Caki2 (cell line): ENCODE data around the gene SFMBT2. TPM values are rescaled to one million over a fixed set of nuclear protein-coding genes. Genes with fewer than 3 reads are reported as not detected.

Source experiments
- DNase-seq: peaks from one replicate; pipeline ENCODE4 v3.0.0-alpha.2; 2015; ENCODE audit warnings: low read depth
- in situ Hi-C: cut with HindIII; loops from 2 replicates; pipeline ENCODE4 v1.10.0; 2016; ENCODE audit warnings: low sequenced_read_pairs, low pct_unique_long_range_greater_than_20kb, mixed read lengths
- total RNA-seq: library from RNA; depleted of rRNA; stranded (reverse); fragments of >200 nt; shearing (Covaris generic); gene quantifications from 2 replicates; pipeline ENCODE4 v1.2.3, GENCODE V29; 2014; ENCODE audit warnings: low replicate concordance

SFMBT2 gene
- total RNA-seq, 1 experiment from 2014 or later, result 0.24 TPM

DNA sequence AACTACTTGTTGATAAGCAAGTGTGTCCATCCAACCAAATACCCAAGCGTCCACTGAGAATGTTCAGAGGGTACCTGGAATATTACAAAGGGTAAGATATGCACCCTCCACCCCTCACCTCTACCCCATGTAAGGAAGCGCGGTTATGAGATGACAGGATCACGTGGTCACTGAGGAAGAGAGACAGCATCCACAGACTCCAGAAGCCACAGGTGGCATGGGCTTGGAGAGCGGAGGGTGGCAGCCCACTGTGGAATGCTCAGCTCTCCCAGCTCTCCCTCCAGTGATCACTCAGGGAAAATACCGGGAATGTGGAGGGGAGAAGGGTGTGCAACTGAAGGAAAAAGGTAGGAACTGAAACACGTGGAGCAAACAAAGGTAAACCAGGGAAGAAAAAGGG lies 25.7 kb downstream of the SFMBT2 start:
- in situ Hi-C loops, result no loop called here
- DNase-seq, result no peak

DNA sequence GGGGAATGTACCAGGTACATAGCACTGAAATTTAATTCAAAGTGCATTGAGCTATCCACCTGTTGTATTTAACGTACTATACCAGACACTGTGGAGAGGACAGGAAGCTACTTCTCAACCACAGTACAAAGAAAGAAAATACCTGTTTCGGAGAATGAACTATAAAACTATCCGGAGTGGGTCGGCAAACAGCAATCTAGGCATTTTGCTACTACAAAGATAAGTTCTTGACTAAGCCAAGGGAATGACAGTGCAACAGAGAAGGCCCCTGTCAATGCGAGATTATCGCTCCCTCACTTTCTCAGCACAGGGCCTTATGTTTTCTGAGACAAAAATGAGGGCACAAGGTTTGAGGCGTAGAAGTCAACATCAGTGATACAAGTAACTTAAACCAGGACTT lies 27.4 kb downstream of the SFMBT2 start:
- in situ Hi-C loops, result no loop called here

DNA sequence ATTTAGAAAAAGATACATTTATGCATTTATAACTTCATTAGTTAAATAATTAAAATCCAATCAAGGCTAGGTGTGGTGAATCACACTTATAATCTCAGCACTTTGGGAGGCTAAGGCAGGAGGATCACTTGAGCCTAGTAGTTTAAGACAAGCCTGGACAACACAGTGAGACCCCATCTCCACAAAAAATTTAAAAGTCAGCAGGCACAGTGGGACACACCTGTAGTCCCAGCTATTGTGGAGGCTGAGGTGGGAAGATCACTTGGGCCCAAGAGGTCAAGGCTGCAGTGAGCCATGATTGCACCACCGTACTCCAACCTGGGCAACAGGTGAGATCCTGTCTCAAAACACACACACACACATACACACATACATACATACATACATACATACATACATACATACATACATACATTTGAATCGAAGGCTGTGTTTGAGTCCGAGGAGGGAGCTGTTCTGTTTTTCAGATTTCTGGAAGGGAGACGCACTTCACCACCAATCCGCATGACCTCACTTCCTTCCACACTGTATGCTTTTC lies 30.1 kb downstream of the SFMBT2 start:
- no peak for DNase-seq
- in situ Hi-C loops, result no loop called here

More for the DNA sequence above, 27.4 kb downstream of the SFMBT2 start:
- DNase-seq, result no peak

DNA sequence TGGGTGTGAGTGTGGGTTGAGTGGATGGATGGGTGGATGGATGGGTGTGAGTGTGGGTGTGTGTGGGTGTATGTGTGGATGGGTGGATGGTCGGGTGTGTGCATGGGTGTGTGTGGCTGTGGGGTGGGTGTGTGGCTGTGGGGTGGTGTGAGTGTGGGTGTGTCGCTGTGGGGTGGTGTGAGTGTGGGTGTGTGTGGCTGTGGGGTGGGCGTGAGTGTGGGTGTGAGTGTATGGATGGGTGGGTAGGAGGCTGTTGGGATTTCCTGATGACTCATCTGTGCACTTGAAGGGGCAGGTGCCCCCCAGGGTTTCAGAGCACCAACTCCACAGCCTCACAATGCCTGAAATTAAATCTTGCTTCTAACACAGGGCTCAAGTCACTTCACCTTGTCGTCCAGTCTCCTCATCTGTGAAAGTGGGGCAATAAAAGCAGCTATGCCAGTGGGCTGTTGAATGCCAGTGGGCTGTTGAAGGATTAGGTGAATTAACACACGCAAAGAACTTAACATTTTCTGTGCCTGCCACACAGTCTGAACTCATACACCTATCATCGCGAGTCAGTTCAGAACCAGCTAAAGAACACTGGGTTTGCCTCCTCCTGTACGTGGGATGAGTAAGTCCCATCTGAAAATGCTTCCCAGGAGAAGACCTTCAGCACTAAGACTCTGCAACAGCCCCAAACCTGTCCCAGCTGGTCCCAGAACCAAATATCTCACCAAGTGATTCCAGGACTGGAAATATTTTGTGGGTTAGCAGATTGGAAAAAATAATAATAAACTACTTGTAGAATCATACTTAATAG lies 32.0 kb downstream of the SFMBT2 start:
- in situ Hi-C loops, result no loop called here
- no peak for DNase-seq

DNA sequence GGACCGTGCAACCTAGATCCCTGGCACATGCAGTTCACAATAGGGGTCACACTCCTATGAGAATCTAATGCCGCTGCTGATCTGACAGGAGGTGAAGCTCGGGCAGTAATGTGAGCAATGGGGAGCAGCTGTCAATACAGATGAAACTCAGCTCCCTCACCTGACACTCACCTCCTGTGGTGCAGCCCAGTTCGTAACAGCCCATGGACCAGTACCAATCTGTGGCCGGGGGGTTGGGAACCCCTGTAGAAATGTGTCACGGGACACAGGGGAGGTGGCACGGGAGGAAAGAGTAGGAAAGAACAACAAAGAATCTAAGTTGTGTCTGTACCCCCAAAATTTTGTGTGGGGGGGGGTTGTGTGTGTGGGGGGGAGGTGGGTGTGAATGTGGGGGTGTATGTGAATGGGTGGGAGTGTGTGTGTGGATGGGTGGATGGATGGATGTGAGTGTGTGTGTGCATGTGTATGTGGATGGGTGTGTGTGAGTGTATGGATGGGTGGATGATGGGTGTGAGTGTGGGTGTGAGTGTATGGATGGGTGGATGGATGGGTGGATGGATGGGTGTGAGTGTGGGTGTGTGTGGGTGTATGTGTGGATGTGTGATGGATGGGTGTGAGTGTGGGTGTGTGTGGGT lies 33.1 kb downstream of the SFMBT2 start:
- no peak for DNase-seq
- in situ Hi-C loops, result no loop called here

GRCh38 chr10:7374795-7375194 lies 36.0 kb downstream of the SFMBT2 start:
- DNase-seq, result no peak
- in situ Hi-C loops, result no loop called here

GRCh38 chr10:7373039-7373438 lies 37.8 kb downstream of the SFMBT2 start:
- in situ Hi-C loops, result no loop called here
- no peak for DNase-seq

DNA sequence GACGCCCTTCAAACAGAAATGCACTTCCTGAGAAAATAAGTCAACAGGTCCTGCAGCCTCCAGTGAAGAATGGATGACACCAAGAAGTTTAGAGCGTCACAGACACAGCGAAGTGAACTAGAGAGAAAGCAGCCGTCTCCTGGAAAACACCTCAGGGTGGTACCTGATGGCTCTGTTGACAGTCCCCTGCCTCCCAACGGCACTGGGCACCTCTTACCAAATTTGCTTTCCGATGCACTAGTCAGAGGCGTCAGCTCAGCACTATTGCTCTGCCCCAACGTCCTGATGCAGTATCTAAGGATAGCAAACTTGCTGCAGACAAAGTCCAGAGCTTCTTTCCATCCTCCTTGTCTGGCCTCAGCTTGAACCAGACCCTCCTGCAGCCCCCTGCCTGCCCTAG lies 38.3 kb downstream of the SFMBT2 start:
- in situ Hi-C loops, result no loop called here
- no peak for DNase-seq

GRCh38 chr10:7370511-7370910 lies 40.3 kb downstream of the SFMBT2 start:
- in situ Hi-C loops, result no loop called here

DNA sequence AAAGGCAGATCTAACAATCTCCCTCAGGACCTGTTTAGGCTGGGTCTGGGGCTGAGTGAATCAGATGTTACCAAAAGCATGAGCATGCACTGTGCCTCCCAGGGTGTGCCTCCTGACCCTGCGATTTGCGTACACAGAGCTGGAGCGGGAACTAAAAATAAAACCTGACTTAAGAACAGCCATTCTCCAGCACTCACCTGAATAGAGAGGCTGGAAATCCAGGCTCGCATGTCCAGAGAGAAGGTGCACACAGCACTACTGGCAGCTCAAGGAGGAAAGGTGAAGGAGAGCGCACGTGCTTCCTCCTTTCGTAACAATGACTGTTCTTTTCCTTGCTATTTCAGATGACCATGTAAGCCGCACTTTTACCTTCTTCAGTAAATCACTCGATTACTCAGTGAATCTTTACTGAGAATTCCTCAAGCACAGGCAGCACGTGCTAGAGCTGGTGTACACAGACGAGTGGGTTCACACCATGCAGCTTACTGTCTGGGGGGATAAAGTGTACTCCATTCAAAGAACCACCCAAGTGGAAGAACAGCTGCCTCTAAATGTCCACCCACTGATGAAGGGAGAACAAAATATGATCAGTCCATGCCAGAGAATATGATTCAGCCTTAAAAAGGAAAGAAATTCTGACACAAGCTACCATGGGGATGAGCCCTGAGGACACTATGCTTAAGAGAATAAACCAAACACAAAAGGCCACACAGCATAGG lies 45.6 kb downstream of the SFMBT2 start:
- DNase-seq, result no peak
- in situ Hi-C loops, result no loop called here

More at GRCh38 chr10:7370511-7370910, 40.3 kb downstream of the SFMBT2 start:
- no peak for DNase-seq

GRCh38 chr10:7364474-7364873 lies 46.4 kb downstream of the SFMBT2 start:
- no peak for DNase-seq
- in situ Hi-C loops, result no loop called here

DNA sequence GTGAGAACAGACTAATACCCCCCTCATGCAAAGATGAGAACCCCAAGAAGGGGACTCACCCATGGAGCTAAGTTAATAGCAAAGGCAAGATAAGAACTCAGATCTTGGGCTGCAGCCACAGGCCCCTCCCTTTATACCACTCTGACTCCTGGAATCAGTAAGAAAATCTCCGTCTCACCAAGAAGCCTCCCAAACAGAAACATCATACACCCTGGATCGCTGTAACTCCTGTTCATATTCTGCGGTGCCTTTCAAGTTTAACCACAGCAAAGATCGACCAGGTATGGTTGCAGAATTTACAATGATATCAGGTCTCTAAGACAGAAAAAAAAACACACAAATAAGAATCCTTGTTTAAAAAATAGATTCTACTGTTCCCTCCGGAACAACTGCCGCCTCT lies 47.1 kb downstream of the SFMBT2 start:
- in situ Hi-C loops, result no loop called here
- no peak for DNase-seq

DNA sequence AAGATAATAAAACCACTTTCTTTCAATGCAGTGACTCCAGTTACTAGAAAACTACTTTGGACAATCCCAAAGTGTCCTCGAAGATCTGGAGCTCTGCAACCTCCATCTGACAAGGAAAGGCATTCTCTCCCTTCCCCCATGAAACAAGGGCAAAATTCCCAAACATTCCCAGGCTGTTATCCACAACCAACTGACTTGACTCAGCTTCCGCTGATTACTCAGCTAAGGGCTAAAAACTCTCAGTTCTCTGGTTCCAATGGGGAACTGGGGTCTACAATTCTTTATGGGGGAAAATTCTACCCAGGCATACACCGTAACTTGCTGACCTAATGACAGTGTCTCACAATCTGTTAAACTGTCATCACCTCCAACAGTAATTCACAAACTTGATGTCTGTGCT lies 48.4 kb downstream of the SFMBT2 start:
- in situ Hi-C loops, result no loop called here
- no peak for DNase-seq

DNA sequence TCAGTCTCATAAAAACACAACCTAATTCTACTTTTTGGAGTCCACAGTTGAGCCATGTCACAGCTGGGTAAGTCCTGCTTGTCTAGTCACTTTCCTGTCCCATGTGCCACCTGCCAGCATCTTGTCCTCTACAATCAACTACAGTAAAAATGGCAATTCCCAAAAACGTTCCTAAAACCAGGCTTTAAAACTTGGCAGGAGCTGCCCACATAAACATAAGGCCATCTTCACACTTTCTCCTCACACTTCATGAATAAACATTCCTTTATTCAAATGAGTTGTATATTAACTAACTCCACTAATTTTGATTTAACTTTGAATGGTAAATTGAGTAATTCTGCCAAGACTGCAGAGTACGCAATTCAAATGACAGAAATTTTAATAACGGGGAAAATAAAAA lies 49.5 kb downstream of the SFMBT2 start:
- DNase-seq, result no peak
- in situ Hi-C loops, result no loop called here

GRCh38 chr10:7359954-7360353 lies 50.9 kb downstream of the SFMBT2 start:
- in situ Hi-C loops, result no loop called here
- DNase-seq, result no peak

DNA sequence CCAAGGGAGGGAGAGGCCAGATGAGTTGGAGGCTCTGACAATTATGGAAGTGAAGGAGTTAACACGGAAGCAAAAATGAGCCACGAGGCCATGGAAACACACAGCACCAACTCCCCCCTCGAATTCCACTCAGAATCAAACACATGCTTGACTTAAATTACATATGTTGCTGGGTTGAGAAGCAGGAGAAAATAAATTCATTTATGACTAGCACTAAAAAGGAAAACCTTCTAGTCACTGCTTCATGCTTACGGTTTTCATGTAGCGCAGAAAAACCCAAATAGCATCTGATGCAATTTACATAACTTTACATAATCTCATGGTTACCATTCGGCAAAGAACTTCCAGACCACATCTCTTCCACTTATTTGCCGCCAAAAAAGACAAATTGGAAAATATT lies 51.5 kb downstream of the SFMBT2 start:
- DNase-seq, result no peak
- in situ Hi-C loops, result no loop called here

DNA sequence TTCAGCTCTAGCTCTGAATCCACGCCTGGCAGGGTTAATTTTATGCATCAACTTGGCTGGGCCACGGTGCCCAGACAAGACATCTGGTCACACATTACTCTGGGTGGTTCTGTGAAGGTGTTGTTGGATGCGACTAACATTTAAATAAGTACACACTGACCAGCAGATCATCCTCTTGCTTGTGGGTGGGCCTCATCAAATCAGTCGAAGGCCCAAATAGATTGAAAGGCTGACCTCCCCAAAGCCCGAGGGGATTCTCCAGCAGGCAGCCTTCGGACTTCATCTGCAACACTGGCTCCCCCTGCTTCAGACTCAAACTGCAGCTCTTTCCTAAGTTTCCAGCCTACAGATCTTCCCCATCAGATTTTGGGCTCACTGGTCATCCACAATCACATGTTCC lies 53.6 kb downstream of the SFMBT2 start:
- in situ Hi-C loops, result no loop called here

GRCh38 chr10:7354330-7355047 lies 56.3 kb downstream of the SFMBT2 start:
- in situ Hi-C loops, result no loop called here
- DNase-seq, result peak; percentile 41

More for the DNA sequence above, 53.6 kb downstream of the SFMBT2 start:
- DNase-seq, result no peak
